GM12878 (cell line): Measurements from ENCODE around the gene HEMK1. TPM values are rescaled to one million over a fixed set of nuclear protein-coding genes. Genes with fewer than 3 reads are reported as not detected.
A peak's percentile ranks its signal among the peaks of the same experiment; 100 is the strongest.

Source experiments
- ATAC-seq: fragments of 200-7000 bp; cut with Tn5 transposase; 3 replicates; pipeline ENCODE4 v1.9.1; 2020; ENCODE audit warnings: mild to moderate bottlenecking, moderate library complexity
- BruUV-seq: library from RNA; stranded (reverse); fragments of 400-500 nt; replicated peaks from 2 replicates; lab custom pipeline; 2021; lab: Mats Ljungman, UMichigan
- CTCF ChIA-PET: fragments of 300-600 bp; sonication (Branson Sonifier 250); formaldehyde crosslinking; extraction: SDS; loops from one replicate; lab custom pipeline; 2021; ENCODE audit warnings: inconsistent platforms; lab: Yijun Ruan, JAX
- POLR2A ChIA-PET: fragments of 350-600 bp; formaldehyde crosslinking; extraction: SDS; loops from one replicate; lab custom pipeline; 2021; ENCODE audit warnings: inconsistent platforms; lab: Charles Lee
- RAD21 ChIA-PET: fragments of 300-600 bp; sonication (Branson Sonifier 250); formaldehyde crosslinking; loops from one replicate; lab custom pipeline; 2023; ENCODE audit warnings: antibody characterized with exemption; ENCODE audit not compliant: unreplicated experiment; lab: Charles Lee
- SMC1A ChIA-PET: fragments of 300-600 bp; sonication (Branson Sonifier 250); formaldehyde crosslinking; loops from one replicate; lab custom pipeline; 2023; ENCODE audit not compliant: unreplicated experiment, uncharacterized antibody; lab: Charles Lee
- DNase-seq: peaks from one replicate; pipeline ENCODE4 v3.0.0-alpha.2; 2011; ENCODE audit warnings: low read depth, low spot score
- FAIRE-seq: peaks from 3 replicates; lab custom pipeline; 2011; peaks lifted over from hg19 to GRCh38; lab: Jason Lieb, UNC
- H2AFZ ChIP-seq: 2 replicates; pipeline ENCODE4 v1.6.0; 2011; ENCODE audit warnings: low read depth, low read length, control low read depth; ENCODE audit not compliant: control insufficient read depth
- H3K27ac ChIP-seq: 2 replicates; pipeline ENCODE4 v1.5.1; 2011; ENCODE audit warnings: control low read depth; ENCODE audit not compliant: control insufficient read depth, insufficient read depth
- H3K27me3 ChIP-seq, 2 experiments: replicated peaks in 1 of 2; 2 replicates each; pipeline versions ENCODE4 v1.6.0 to v1.6.1; 2011; ENCODE audit warnings: low read length in 1 of 2; ENCODE audit not compliant: control insufficient read depth in 2 of 2, insufficient read depth in 2 of 2
- H3K36me3 ChIP-seq, 2 experiments: 2 replicates each; pipeline ENCODE4 v1.5.1; 2011; ENCODE audit warnings: low read length in 1 of 2; ENCODE audit not compliant: control insufficient read depth in 2 of 2, insufficient read depth in 2 of 2
- H3K4me1 ChIP-seq: 2 replicates; pipeline ENCODE4 v1.6.1; 2011; ENCODE audit warnings: mild to moderate bottlenecking, low read length, moderate library complexity, mixed read lengths; ENCODE audit not compliant: control insufficient read depth, insufficient read depth
- H3K4me2 ChIP-seq: 2 replicates; pipeline ENCODE4 v1.6.0; 2011; ENCODE audit warnings: control low read depth; ENCODE audit not compliant: control insufficient read depth, insufficient read depth
- H3K4me3 ChIP-seq: fragments of 200-600 bp; sonication (generic); 2 replicates; pipeline ENCODE4 v1.5.1; 2016
- H3K79me2 ChIP-seq: 2 replicates; pipeline ENCODE4 v1.6.0; 2011; ENCODE audit warnings: low read length; ENCODE audit not compliant: control insufficient read depth, insufficient read depth
- H3K9ac ChIP-seq: 2 replicates; pipeline ENCODE4 v1.8.0; 2011; ENCODE audit warnings: low read length, control low read depth, mixed read lengths; ENCODE audit not compliant: control insufficient read depth, insufficient read depth
- H3K9me3 ChIP-seq: replicated peaks from 3 replicates; pipeline ENCODE4 v1.5.1; 2011; ENCODE audit warnings: mild to moderate bottlenecking, low read length; ENCODE audit not compliant: control insufficient read depth, insufficient read depth
- H4K20me1 ChIP-seq: 2 replicates; pipeline ENCODE4 v1.6.0; 2011; ENCODE audit not compliant: control insufficient read depth, insufficient read depth
- BCL11A ChIP-seq: IDR thresholded peaks from 2 replicates; pipeline ENCODE4 v1.6.1; 2011; ENCODE audit warnings: low read depth, low read length
- CHD4 ChIP-seq: fragments of 200-600 bp; sonication (generic); IDR thresholded peaks from 2 replicates; pipeline ENCODE4 v1.6.1; 2016; ENCODE audit warnings: mild to moderate bottlenecking
- CREM ChIP-seq: IDR thresholded peaks from 2 replicates; pipeline ENCODE4 v1.6.1; 2014; ENCODE audit warnings: antibody characterized with exemption, low read depth
- E4F1 ChIP-seq: fragments of 450-650 bp; IDR thresholded peaks from 2 replicates; pipeline ENCODE4 v1.6.1; 2018; ENCODE audit warnings: borderline replicate concordance, mild to moderate bottlenecking; ENCODE audit not compliant: partially characterized antibody
- EED ChIP-seq: sonication (generic); IDR thresholded peaks from 2 replicates; pipeline ENCODE4 v1.6.1; 2016; ENCODE audit warnings: antibody characterized with exemption, low read depth
- EZH2 ChIP-seq: IDR thresholded peaks from 2 replicates; pipeline ENCODE4 v1.6.1; 2012; ENCODE audit warnings: low read depth, mild to moderate bottlenecking, control low read depth, inconsistent platforms, low read length, borderline replicate concordance; ENCODE audit not compliant: control insufficient read depth
- FOXM1 ChIP-seq: IDR thresholded peaks from 2 replicates; pipeline ENCODE4 v1.6.1; 2012; ENCODE audit warnings: low read depth, mild to moderate bottlenecking, inconsistent platforms, low read length, moderate library complexity
- HCFC1 ChIP-seq: fragments of 150-350 bp; IDR thresholded peaks from 2 replicates; pipeline ENCODE4 v1.6.1; 2014; ENCODE audit warnings: low read length
- HSF1 ChIP-seq: fragments of 150-350 bp; IDR thresholded peaks from 2 replicates; pipeline ENCODE4 v1.6.1; 2014; ENCODE audit warnings: mild to moderate bottlenecking, low read depth, low read length
- MYB ChIP-seq: fragments of 150-350 bp; IDR thresholded peaks from 2 replicates; pipeline ENCODE4 v1.6.1; 2014; ENCODE audit warnings: mild to moderate bottlenecking, low read depth, low read length, borderline replicate concordance
- NR2C1 ChIP-seq: fragments of 450-650 bp; IDR thresholded peaks from 2 replicates; pipeline ENCODE4 v1.6.1; 2017; ENCODE audit warnings: antibody characterized with exemption, mild to moderate bottlenecking, moderate library complexity
- NRF1 ChIP-seq: conservative IDR thresholded peaks from 2 replicates; pipeline ENCODE4 v1.6.1; 2011; ENCODE audit warnings: mild to moderate bottlenecking, low read depth, low read length, improper control_type of control experiment
- STAT3 ChIP-seq: IDR thresholded peaks from 2 replicates; pipeline ENCODE4 v1.6.1; 2011; ENCODE audit warnings: low read depth, low read length, improper control_type of control experiment
- ZBTB40 ChIP-seq: fragments of 450-650 bp; IDR thresholded peaks from 2 replicates; pipeline ENCODE4 v1.6.1; 2016; ENCODE audit warnings: mild to moderate bottlenecking, moderate library complexity, borderline replicate concordance
- ZNF622 ChIP-seq: fragments of 450-650 bp; IDR thresholded peaks from 2 replicates; pipeline ENCODE4 v1.6.1; 2017; ENCODE audit warnings: mild to moderate bottlenecking, inconsistent platforms
- WGBS: methylation state at CpG from one replicate; pipeline ENCODE4 v1.1.6; 2016; ENCODE audit warnings: low lambda C conversion rate; ENCODE audit not compliant: insufficient replicate concordance, insufficient coverage; ENCODE audit errors: missing lambda C conversion rate; 5-methylcytosine and 5-hydroxymethylcytosine counted together
- in situ Hi-C: fragments of 300-500 bp; cut with MboI; formaldehyde crosslinking; loops from 9 replicates; pipeline ENCODE4 v1.14.3; 2018; ENCODE audit warnings: mixed read lengths
- intact Hi-C: fragments of 100-400 bp; cut with micrococcal nuclease; formaldehyde crosslinking; loops from one replicate; pipeline ENCODE4 v1.14.2; 2022; ENCODE audit not compliant: unreplicated experiment
- polyA plus RNA-seq, 11 experiments: library from polyadenylated mRNA; depleted of rRNA in 4 of 11; unstranded in 6 of 11; stranded (reverse) in 5 of 11; fragments of >200 nt; fragmentation: Nextera tagmentation in 4 of 11; fragmentation: Illumina TruSeq in 1 of 11; extraction: Ambion mirVana in 4 of 11; extraction: Trizol in 1 of 11; gene quantifications; 1 replicate in 1 of 11; 2 replicates in 10 of 11; pipeline versions ENCODE4 v1.2.1 to v1.2.3, GENCODE V29; 2011 to 2016; ENCODE audit warnings: inconsistent platforms in 2 of 11, missing spikeins in 2 of 11, low read depth in 1 of 11
- total RNA-seq, 4 experiments: library from RNA; depleted of rRNA in 3 of 4; stranded (reverse); fragments of >200 nt in 3 of 4; fragmentation: Illumina TruSeq in 1 of 4; extraction: Trizol in 1 of 4; gene quantifications; 2 replicates each; pipeline versions ENCODE4 v1.2.1 to v1.2.3, GENCODE V29; 2013 to 2021

HEMK1 gene
- total and polyA plus RNA-seq, 10 of the 15 experiments (the other 5 are each of a cell fraction or from before 2014, with no cell fraction given) = 2.8 to 19.0 (median 12.0) TPM

GRCh38 chr3:50542177-50543034 is 26.9 kb upstream of the HEMK1 start:
- ChIA-PET SMC1A (interaction anchor here (0.7 to 1.9 kb wide), 4 partner anchors 18 to 194 kb away, joined by 3 to 16 read pairs (median 6); partner anchors contain the start of gene CISH), RAD21 (interaction anchor here (1.0 to 1.7 kb wide), 6 partner anchors 25 to 195 kb away, joined by 3 to 13 read pairs (median 5); partner anchors contain the start of genes CYB561D2 and NPRL2), POLR2A (interaction anchor here (0.6 to 0.8 kb wide), 2 partner anchors 27 to 47 kb away, joined by 3 read pairs; partner anchors contain the start of gene HEMK1), CTCF (interaction anchor here (0.6 to 4.9 kb wide), 32 partner anchors 8 to 243 kb away, joined by 3 to 65 read pairs (median 4); partner anchors contain the start of genes C3orf18, CISH, CYB561D2 and HEMK1)
- ATAC-seq = peak; percentile 87
- peak; percentile 75 for FAIRE-seq
- 50% methylated on average over 2 of the region's 2 CpGs for WGBS
- no peak overlapping the region for H3K9ac ChIP-seq
- no TSS peak for BruUV-seq
- no peaks in the 10 kb centered on the region for H3K79me2 ChIP-seq
- H3K4me1 ChIP-seq = no peaks in the 10 kb centered on the region
- intact Hi-C loops (loop anchor here (1.0 to 2.0 kb wide), 3 partner anchors 24 to 196 kb away; no protein-coding TSS in a partner anchor), in situ Hi-C loops (no loop called here)
- no peaks in the 10 kb centered on the region for H3K36me3 ChIP-seq
- H4K20me1 ChIP-seq = no peaks in the 10 kb centered on the region
- H3K27ac ChIP-seq = no peak overlapping the region
- H3K27me3 ChIP-seq = peaks cover 3 to 5% of the 10 kb centered on the region in 2 experiments; a peak in 3 of 4 replicates
- no peaks in the 10 kb centered on the region for H3K9me3 ChIP-seq
- H3K4me3 ChIP-seq = no peak overlapping the region
- no peak overlapping the region for H3K4me2 ChIP-seq
- no peak for DNase-seq
- H2AFZ ChIP-seq = no peak overlapping the region
- no peak for TF ChIP-seq STAT3
- TF ChIP-seq MYB = no peak
- TF ChIP-seq EED = 0 out of 2 replicates have a peak, but pooled peaks have one; percentile 43
- no peak for TF ChIP-seq BCL11A
- no peak for TF ChIP-seq CREM
- no peak for TF ChIP-seq NR2C1
- TF ChIP-seq ZBTB40 = no peak
- no peak for TF ChIP-seq EZH2
- TF ChIP-seq HSF1 = no peak
- no peak for TF ChIP-seq HCFC1
- no peak for TF ChIP-seq ZNF622
- TF ChIP-seq FOXM1 = no peak
- no peak for TF ChIP-seq NRF1
- no peak for TF ChIP-seq CHD4
- no peak for TF ChIP-seq E4F1
